ENCODE measurements around the gene CCL7.
"Not testable (repeated sequence)": the region's sequence is repeated elsewhere in the genome, so short reads cannot be mapped to it uniquely, and the experiment has no call there.

Gene CCL7

DNA sequence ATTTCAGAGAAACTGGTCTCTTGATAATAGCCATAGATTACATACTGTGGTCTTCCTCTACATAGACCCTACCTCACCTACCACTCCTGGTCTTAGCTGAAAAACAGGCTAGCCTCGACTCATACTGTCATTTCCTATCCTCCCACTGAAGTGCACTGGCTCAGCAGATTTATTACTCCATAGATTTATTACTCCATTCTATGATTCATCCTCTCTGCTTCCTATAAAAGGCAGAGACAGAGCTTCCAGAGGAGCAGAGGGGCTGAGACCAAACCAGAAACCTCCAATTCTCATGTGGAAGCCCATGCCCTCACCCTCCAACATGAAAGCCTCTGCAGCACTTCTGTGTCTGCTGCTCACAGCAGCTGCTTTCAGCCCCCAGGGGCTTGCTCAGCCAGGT, at the start of gene CCL7:
TSS of gene CCL7 (plus strand) at position 253 of the 400 bp plus-strand sequence. CDS start at position 323, 70 bp downstream.
- DNase-seq (ENCODE audit: low read depth) = no peak

- DNase-seq (ENCODE audit: low read depth) = no peak
Observed at GRCh38 chr17:34220752-34221395, 49.1 kb upstream of the CCL7 start.

GRCh38 chr17:34221411-34221810, 48.6 kb upstream of the CCL7 start:
- DNase-seq (ENCODE audit: low read depth) = no peak

- DNase-seq (ENCODE audit: low read depth) = no peak
Observed at GRCh38 chr17:34222722-34223497, 47.1 kb upstream of the CCL7 start.

DNA sequence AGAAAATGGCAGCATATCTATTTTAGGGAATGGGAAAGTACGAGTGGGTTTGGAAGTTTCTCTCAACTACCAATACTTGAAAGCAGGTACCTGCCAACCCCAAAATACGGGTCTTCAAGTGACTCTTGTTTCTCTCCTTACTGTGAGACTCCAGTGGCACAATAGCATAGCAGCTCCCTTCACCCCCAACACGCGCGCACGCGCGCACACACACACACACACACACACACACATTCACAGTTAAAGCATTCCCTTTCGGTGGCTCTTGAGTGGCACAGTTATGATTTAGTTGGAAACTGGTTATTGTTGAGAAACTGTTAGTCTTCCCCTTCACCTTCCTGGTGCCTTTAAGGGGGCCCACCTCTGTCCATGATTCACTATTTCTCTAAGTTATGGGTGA, 45.0 kb upstream of the CCL7 start:
- DNase-seq (ENCODE audit: low read depth) = no peak

GRCh38 chr17:34226011-34226743, 43.8 kb upstream of the CCL7 start:
- DNase-seq (ENCODE audit: low read depth) = no peak

DNA sequence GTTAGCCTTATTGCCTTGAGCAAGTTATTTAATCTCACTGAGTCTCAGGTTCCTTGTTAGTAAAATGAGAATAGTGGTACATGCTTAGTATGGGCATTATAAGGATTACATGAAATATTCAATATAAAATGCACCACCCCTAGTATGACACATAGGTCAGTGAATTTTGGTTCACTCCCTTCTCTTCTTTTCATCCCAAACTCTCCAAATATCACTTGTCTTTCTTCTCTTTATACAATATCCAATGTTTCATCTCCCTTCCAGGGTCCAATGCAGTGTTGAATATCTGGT, 43.3 kb upstream of the CCL7 start:
- DNase-seq (ENCODE audit: low read depth) = no peak

- not testable (repeated sequence) for DNase-seq (ENCODE audit: low read depth)
Observed at GRCh38 chr17:34227293-34227692, 42.7 kb upstream of the CCL7 start.

- DNase-seq (ENCODE audit: low read depth) = no peak
Observed at GRCh38 chr17:34227707-34228106, 42.3 kb upstream of the CCL7 start.

- no peak for DNase-seq (ENCODE audit: low read depth)
Observed at GRCh38 chr17:34228781-34229180, 41.2 kb upstream of the CCL7 start.

DNA sequence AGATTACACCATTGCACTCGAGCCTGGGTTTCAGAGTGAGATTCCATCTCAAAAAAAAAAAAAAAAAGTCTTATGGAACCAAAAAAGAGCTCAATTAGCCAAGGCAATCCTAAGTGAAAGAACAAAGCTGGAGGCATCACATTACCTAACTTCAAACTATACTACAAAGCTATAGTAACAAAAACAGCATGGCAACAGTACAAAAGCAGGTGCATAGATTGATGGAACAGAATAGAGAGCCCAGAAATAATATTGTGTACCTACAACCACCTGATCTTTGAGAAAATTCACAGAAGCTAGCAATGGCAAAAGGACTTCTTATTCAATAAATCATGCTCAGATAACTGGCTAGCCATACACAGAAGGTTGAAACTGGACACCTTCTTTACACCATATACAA, 39.7 kb upstream of the CCL7 start:
- no peak for DNase-seq (ENCODE audit: low read depth)

DNA sequence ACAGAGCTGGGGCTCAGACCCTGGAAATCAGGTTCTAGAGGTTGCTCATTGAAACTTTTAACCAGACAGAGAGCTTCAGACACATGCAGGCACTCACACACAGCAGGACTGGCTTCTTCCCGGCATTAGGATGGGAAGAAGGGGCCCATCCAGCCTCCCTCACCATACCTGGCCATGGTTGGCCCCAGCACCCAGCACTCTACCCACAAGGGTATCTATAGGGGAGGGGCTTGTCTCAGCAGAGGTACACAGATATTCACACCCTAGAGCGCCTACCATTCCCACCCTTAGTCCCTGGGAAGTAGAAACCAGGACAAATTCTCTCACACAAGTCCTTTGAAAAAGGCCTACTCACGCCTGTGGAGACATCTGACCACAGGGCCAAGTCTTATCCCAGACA, 35.4 kb upstream of the CCL7 start:
- DNase-seq (ENCODE audit: low read depth) = no peak

- no peak for DNase-seq (ENCODE audit: low read depth)
Observed at GRCh38 chr17:34235389-34236028, 34.5 kb upstream of the CCL7 start.

GRCh38 chr17:34236281-34236892, 33.6 kb upstream of the CCL7 start:
- DNase-seq (ENCODE audit: low read depth) = no peak

DNA sequence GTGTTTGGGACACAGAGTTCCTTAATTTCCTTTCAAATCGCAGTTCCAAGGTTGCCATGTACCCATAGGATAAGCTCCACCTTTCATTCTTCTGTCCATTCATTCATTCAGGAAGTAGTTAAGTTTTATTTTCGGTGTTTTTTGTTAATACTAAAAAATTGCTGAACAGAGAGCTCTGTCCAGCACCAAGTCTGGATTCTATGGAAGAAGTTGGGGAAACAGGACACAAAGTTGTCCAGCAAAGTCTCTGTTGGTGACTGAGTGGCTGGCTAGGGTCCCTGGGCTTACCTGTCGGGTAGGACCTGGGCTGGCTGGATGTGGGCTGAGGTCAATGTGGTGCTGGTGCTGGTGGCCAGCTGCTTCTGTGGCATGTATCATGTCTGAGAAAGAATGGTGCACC, 32.6 kb upstream of the CCL7 start:
- no peak for DNase-seq (ENCODE audit: low read depth)

DNA sequence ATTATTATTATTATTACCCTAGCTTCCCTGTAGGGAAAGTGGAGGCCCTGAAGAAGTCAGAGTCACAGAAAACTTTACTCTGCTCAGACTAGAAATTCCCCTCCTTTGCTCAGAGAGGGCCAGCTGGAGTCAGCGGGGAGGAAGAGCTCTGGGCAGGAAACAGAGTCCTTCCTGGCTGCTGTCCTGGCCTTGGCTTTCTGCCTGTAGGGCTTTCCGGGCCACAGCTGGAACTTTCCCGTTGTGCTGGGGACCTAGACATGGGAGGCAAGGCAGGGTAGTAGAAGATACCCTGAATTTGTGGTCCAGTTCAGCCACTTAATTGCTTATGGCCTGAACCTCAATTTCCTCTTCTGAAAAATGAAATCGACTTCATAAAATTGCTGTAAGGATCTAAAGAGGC, 29.0 kb upstream of the CCL7 start:
- DNase-seq (ENCODE audit: low read depth) = no peak

- DNase-seq (ENCODE audit: low read depth) = no peak
Observed at GRCh38 chr17:34242587-34243363, 27.2 kb upstream of the CCL7 start.

GRCh38 chr17:34243364-34244320, 26.4 kb upstream of the CCL7 start:
- no peak for DNase-seq (ENCODE audit: low read depth)

DNA sequence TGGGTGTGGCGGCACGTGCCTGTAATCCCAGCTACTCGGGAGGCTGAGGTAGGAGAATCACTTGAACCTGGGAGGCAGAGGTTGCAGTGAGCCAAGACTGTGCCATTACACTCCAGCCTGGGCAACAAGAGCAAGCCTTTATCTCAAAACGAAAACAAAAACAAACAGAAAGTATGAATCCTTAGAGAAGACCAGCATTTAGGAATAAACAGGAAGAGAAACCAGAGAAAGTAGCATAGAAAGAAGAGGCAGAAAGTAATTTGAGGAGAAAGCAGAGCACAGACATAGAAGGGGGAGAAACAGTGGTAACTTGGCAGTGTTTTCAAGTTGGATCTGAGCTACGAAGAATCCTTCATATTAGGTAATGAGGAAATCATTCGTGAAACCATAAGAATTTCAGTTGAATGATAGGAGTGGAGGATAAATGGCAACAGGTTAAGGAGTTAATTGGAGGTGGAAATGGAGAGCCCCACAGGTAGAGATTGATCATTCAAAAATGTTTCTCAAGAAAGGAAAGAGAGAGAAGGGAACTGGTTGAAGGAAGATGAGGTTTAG, 24.6 kb upstream of the CCL7 start:
- DNase-seq (ENCODE audit: low read depth) = no peak

DNA sequence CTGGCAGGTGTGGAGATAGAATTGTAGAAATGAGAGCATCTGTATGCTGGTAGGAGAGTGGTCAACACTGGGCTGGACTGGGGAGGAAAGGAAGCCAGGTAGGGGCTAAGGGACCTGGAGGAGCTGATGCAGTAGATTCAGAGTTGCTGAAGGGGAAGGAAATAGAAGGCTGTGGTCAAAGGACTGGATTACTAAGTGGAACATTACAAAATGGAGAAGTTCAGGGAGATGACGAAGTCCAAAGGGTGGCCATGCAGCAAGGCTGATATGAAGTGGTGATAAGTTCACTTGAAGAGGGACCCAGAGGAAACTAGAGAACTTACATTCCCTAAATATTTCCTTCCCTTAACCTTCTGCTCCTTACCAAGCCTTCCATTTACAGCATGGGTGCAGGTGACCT, 23.6 kb upstream of the CCL7 start:
- no peak for DNase-seq (ENCODE audit: low read depth)

Measured in stimulated activated CD8-positive, alpha-beta memory T cell treated with anti-CD3 and anti-CD28 coated beads, Interleukin-15, amount 100 ng/mL, for 1 hour (primary cell).